OCI-LY7 (cell line): ENCODE measurements around the gene MROH7.

Experiments
- CTCF ChIP-seq: fragments of 200-600 bp; sonication (generic); conservative IDR thresholded peaks from 2 replicates; pipeline ENCODE4 v1.5.1; 2014; ENCODE audit warnings: mild to moderate bottlenecking, antibody characterized with exemption, low read length, moderate library complexity, mixed read lengths
- EZH2phosphoT487 ChIP-seq: fragments of 200-600 bp; sonication (generic); IDR thresholded peaks from 2 replicates; pipeline ENCODE4 v1.6.1; 2018; ENCODE audit warnings: low read depth, borderline replicate concordance, mild to moderate bottlenecking, mixed run types, antibody characterized with exemption, low read length, moderate library complexity, mixed read lengths

GRCh38 chr1:54745864-54746263 is 104.3 kb downstream of the MROH7 start:
- TF ChIP-seq CTCF (no peak), EZH2phosphoT487 (no peak)
